A549 (cell line): ENCODE results near the gene DYSF.

ENCODE experiments used
- CHD2 ChIP-seq: fragments of 150-350 bp; IDR thresholded peaks from 2 replicates; pipeline ENCODE4 v1.6.1; 2014; ENCODE audit warnings: low read length; ENCODE audit not compliant: partially characterized antibody
- HDAC2 ChIP-seq: fragments of 200-600 bp; sonication (generic); IDR thresholded peaks from 2 replicates; pipeline ENCODE4 v1.6.1; 2016

- TF ChIP-seq CHD2, result no peak
- no peak for TF ChIP-seq HDAC2
These were observed 210.8 kb downstream of the DYSF start for GRCh38 chr2:71664161-71664560.
